DMS153 treated with DMSO at 0.1 percent for 48 hours (cell line): ENCODE measurements around the gene PKNOX2.

ENCODE experiments used
- DNase-seq: peaks from one replicate; lab custom pipeline; 2025; ENCODE audit not compliant: unreplicated experiment; lab: John Stamatoyannopoulos, UW

PKNOX2 gene

GRCh38 chr11:125257751-125258150, 93.2 kb downstream of the PKNOX2 start:
- DNase-seq, result no peak

GRCh38 chr11:125258291-125259032, 93.9 kb downstream of the PKNOX2 start:
- no peak for DNase-seq

- no peak for DNase-seq
Observed at GRCh38 chr11:125261588-125261987, 97.0 kb downstream of the PKNOX2 start.

GRCh38 chr11:125262194-125262829, 97.8 kb downstream of the PKNOX2 start:
- DNase-seq, result no peak

GRCh38 chr11:125262830-125263218, 98.3 kb downstream of the PKNOX2 start:
- no peak for DNase-seq

GRCh38 chr11:125263268-125263790, 98.8 kb downstream of the PKNOX2 start:
- DNase-seq, result no peak

- no peak for DNase-seq
Observed at GRCh38 chr11:125264100-125265022, 99.8 kb downstream of the PKNOX2 start.

- DNase-seq, result no peak
Observed at GRCh38 chr11:125267548-125267947, 103.0 kb downstream of the PKNOX2 start.

GRCh38 chr11:125268611-125269010, 104.1 kb downstream of the PKNOX2 start:
- no peak for DNase-seq

GRCh38 chr11:125270106-125270505, 105.6 kb downstream of the PKNOX2 start:
- no peak for DNase-seq

- DNase-seq, result no peak
Observed at GRCh38 chr11:125270711-125271110, 106.2 kb downstream of the PKNOX2 start.

- no peak for DNase-seq
Observed at GRCh38 chr11:125271483-125272091, 107.0 kb downstream of the PKNOX2 start.

GRCh38 chr11:125272092-125272491, 107.5 kb downstream of the PKNOX2 start:
- DNase-seq, result no peak

GRCh38 chr11:125272821-125273220, 108.3 kb downstream of the PKNOX2 start:
- DNase-seq, result no peak

GRCh38 chr11:125273519-125274000, 109.0 kb downstream of the PKNOX2 start:
- DNase-seq, result no peak

- DNase-seq, result no peak
Observed at GRCh38 chr11:125274309-125274708, 109.8 kb downstream of the PKNOX2 start.

GRCh38 chr11:125274774-125275173, 110.2 kb downstream of the PKNOX2 start:
- DNase-seq, result no peak

- no peak for DNase-seq
Observed at GRCh38 chr11:125275905-125276618, 111.5 kb downstream of the PKNOX2 start.

- DNase-seq, result no peak
Observed at GRCh38 chr11:125276619-125276976, 112.0 kb downstream of the PKNOX2 start.
